HCT116 (cell line): ENCODE results near the gene AK4. TPM values are rescaled to one million over a fixed set of nuclear protein-coding genes. Genes with fewer than 3 reads are reported as not detected.

Experiments used
- ATAC-seq: fragments of 200-7000 bp; cut with Tn5 transposase; 2 replicates; pipeline ENCODE4 v1.9.1; 2020; ENCODE audit warnings: mild to moderate bottlenecking, moderate library complexity
- BruUV-seq: library from RNA; stranded (reverse); fragments of 400-500 nt; replicated peaks from 2 replicates; lab custom pipeline; 2021; lab: Mats Ljungman, UMichigan
- CTCF ChIA-PET: fragments of 300-600 bp; sonication (Branson Sonifier 250); formaldehyde crosslinking; loops from one replicate; lab custom pipeline; 2021; ENCODE audit warnings: antibody characterized with exemption; lab: Charles Lee
- POLR2A ChIA-PET: fragments of 300-600, 350-600 bp; sonication (Branson Sonifier 250); formaldehyde crosslinking; loops from one replicate; lab custom pipeline; 2021; ENCODE audit warnings: antibody characterized with exemption; lab: Charles Lee
- RAD21 ChIA-PET, 2 experiments: fragments of 300-600 bp; sonication (Branson Sonifier 250); formaldehyde crosslinking; loops; one replicate each; lab custom pipeline; 2023; ENCODE audit warnings: low total read pairs in 2 of 2; ENCODE audit not compliant: uncharacterized antibody in 2 of 2, unreplicated experiment in 2 of 2, low non-redundant PET in 1 of 2; lab: Charles Lee
- DNase-seq: peaks from one replicate; pipeline ENCODE4 v3.0.0-alpha.2; 2010; ENCODE audit warnings: low read depth, low spot score
- H2AFZ ChIP-seq: fragments of 200-600 bp; shearing (Covaris generic), sonication (generic); 2 replicates; pipeline ENCODE4 v1.6.1; 2017; ENCODE audit warnings: low read depth, mixed run types, mixed read lengths, antibody characterized with exemption, low read length; ENCODE audit not compliant: poor library complexity, severe bottlenecking
- H3K27ac ChIP-seq: 2 replicates; pipeline ENCODE4 v1.5.1; 2012; ENCODE audit warnings: low read depth, low read length
- H3K27me3 ChIP-seq: fragments of 200-600 bp; sonication (generic); 2 replicates; pipeline ENCODE4 v1.6.1; 2016; ENCODE audit warnings: mixed run types, low read length, mixed read lengths; ENCODE audit not compliant: insufficient read depth
- H3K36me3 ChIP-seq, 2 experiments: fragments of 200-500 bp in 1 of 2; fragments of 200-600 bp in 1 of 2; sonication (Bioruptor generic) in 1 of 2; sonication (generic) in 1 of 2; 2 replicates each; pipeline versions ENCODE4 v1.5.1 to v1.6.1; 2014 to 2016; ENCODE audit warnings: low read length in 2 of 2, inconsistent platforms in 1 of 2, mixed read lengths in 1 of 2, mixed run types in 1 of 2; ENCODE audit not compliant: insufficient read depth in 2 of 2, control insufficient read depth in 1 of 2
- H3K4me1 ChIP-seq, 2 experiments: fragments of 200-600 bp in 1 of 2; sonication (generic) in 1 of 2; 2 replicates each; pipeline versions ENCODE4 v1.5.1 to v1.6.1; 2012 to 2017; ENCODE audit warnings: low read length in 2 of 2, inconsistent platforms in 1 of 2, mild to moderate bottlenecking in 1 of 2, mixed read lengths in 1 of 2, mixed run types in 1 of 2, moderate library complexity in 1 of 2; ENCODE audit not compliant: insufficient read depth in 2 of 2, control insufficient read depth in 1 of 2
- H3K4me2 ChIP-seq: fragments of 200-600 bp; sonication (generic); 2 replicates; pipeline ENCODE4 v1.6.1; 2017; ENCODE audit warnings: mixed run types, low read length, mixed read lengths
- H3K4me3 ChIP-seq, 2 experiments: fragments of 200-600 bp in 1 of 2; sonication (generic) in 1 of 2; replicated peaks in 1 of 2; 2 replicates each; pipeline ENCODE4 v1.5.1; 2011 to 2016; ENCODE audit warnings: low read length in 2 of 2, control low read depth in 1 of 2, low read depth in 1 of 2, mild to moderate bottlenecking in 1 of 2, mixed read lengths in 1 of 2, mixed run types in 1 of 2
- H3K79me2 ChIP-seq: fragments of 200-600 bp; sonication (generic); 2 replicates; pipeline ENCODE4 v1.6.1; 2017; ENCODE audit warnings: mild to moderate bottlenecking, mixed run types, low read length, moderate library complexity, mixed read lengths; ENCODE audit not compliant: insufficient read depth
- H3K9ac ChIP-seq: fragments of 200-600 bp; sonication (generic); 2 replicates; pipeline ENCODE4 v1.6.1; 2016; ENCODE audit warnings: low read length, mixed read lengths
- H3K9me2 ChIP-seq: fragments of 200-600 bp; sonication (generic), shearing (Covaris generic); 2 replicates; pipeline ENCODE4 v1.6.1; 2017; ENCODE audit warnings: mixed run types, mild to moderate bottlenecking, moderate library complexity; ENCODE audit not compliant: insufficient read depth
- H3K9me3 ChIP-seq, 2 experiments: fragments of 200-500 bp in 1 of 2; fragments of 200-600 bp in 1 of 2; sonication (Bioruptor generic) in 1 of 2; sonication (generic) in 1 of 2; 2 replicates each; pipeline ENCODE4 v1.6.1; 2014 to 2017; ENCODE audit warnings: low read length in 2 of 2, mixed read lengths in 2 of 2, inconsistent platforms in 1 of 2, low read depth in 1 of 2, mild to moderate bottlenecking in 1 of 2, mixed run types in 1 of 2, moderate library complexity in 1 of 2; ENCODE audit not compliant: control insufficient read depth in 1 of 2, insufficient read depth in 1 of 2
- H4K20me1 ChIP-seq: fragments of 200-600 bp; sonication (generic), shearing (Covaris generic); 2 replicates; pipeline ENCODE4 v1.6.1; 2017; ENCODE audit warnings: mixed run types, mild to moderate bottlenecking, moderate library complexity; ENCODE audit not compliant: insufficient read depth
- CEBPB ChIP-seq: IDR thresholded peaks from 2 replicates; pipeline ENCODE4 v1.6.1; 2012; ENCODE audit warnings: low read depth
- EGR1 ChIP-seq: IDR thresholded peaks from 2 replicates; pipeline ENCODE4 v1.6.1; 2012; ENCODE audit warnings: low read depth
- ELF1 ChIP-seq: IDR thresholded peaks from 2 replicates; pipeline ENCODE4 v1.6.1; 2012; ENCODE audit warnings: low read depth, borderline replicate concordance
- EZH2 ChIP-seq: fragments of 200-600 bp; sonication (generic); IDR thresholded peaks from 2 replicates; pipeline ENCODE4 v1.6.1; 2017; ENCODE audit warnings: antibody characterized with exemption, mixed run types
- EZH2phosphoT487 ChIP-seq: fragments of 200-600 bp; IDR thresholded peaks from 2 replicates; pipeline ENCODE4 v1.6.1; 2018; ENCODE audit warnings: antibody characterized with exemption, borderline replicate concordance
- JUND ChIP-seq: IDR thresholded peaks from 2 replicates; pipeline ENCODE4 v1.6.1; 2012
- POLR2A ChIP-seq: IDR thresholded peaks from 2 replicates; pipeline ENCODE4 v1.7.0; 2011; ENCODE audit warnings: borderline replicate concordance; ENCODE audit not compliant: insufficient read depth, insufficient read length; ENCODE audit errors: extremely low read depth
- POLR2AphosphoS5 ChIP-seq: IDR thresholded peaks from 2 replicates; pipeline ENCODE4 v1.6.1; 2011; ENCODE audit warnings: mild to moderate bottlenecking, low read depth, low read length, moderate library complexity
- RAD21 ChIP-seq: IDR thresholded peaks from 2 replicates; pipeline ENCODE4 v1.6.1; 2012; ENCODE audit warnings: low read depth, mild to moderate bottlenecking
- REST ChIP-seq: IDR thresholded peaks from 2 replicates; pipeline ENCODE4 v1.6.1; 2012; ENCODE audit warnings: low read depth
- SRF ChIP-seq: IDR thresholded peaks from 2 replicates; pipeline ENCODE4 v1.6.1; 2012; ENCODE audit warnings: low read depth
- TCF7L2 ChIP-seq: IDR thresholded peaks from 2 replicates; pipeline ENCODE4 v1.7.0; 2011; ENCODE audit warnings: borderline replicate concordance, inconsistent platforms; ENCODE audit not compliant: insufficient read depth, insufficient read length; ENCODE audit errors: extremely low read depth
- YY1 ChIP-seq: IDR thresholded peaks from 2 replicates; pipeline ENCODE4 v1.6.1; 2011; ENCODE audit warnings: low read length, low read depth, moderate library complexity, mild to moderate bottlenecking; ENCODE audit not compliant: insufficient replicate concordance; ENCODE audit errors: extremely low read depth
- ZFX ChIP-seq: fragments of 450-650 bp; IDR thresholded peaks from 2 replicates; pipeline ENCODE4 v1.6.1; 2017
- ZNF274 ChIP-seq: fragments of 200-500 bp; sonication (Bioruptor generic); IDR thresholded peaks from 2 replicates; pipeline ENCODE4 v1.6.1; 2014; ENCODE audit warnings: mild to moderate bottlenecking, low read depth, low read length, inconsistent platforms
- intact Hi-C: fragments of 100-400 bp; cut with micrococcal nuclease; formaldehyde crosslinking; loops from 2 replicates; pipeline ENCODE4 v1.10.0; 2022
- total RNA-seq: library from RNA; stranded (reverse); gene quantifications from one replicate; pipeline ENCODE4 v1.2.1, GENCODE V29; 2021; ENCODE audit not compliant: unreplicated experiment
- TF ChIP-seq, protein P1 (sequence below), 3 experiments: fragments of 200-600 bp in 1 of 3; sonication (generic) in 1 of 3; IDR thresholded peaks in 2 of 3; conservative IDR thresholded peaks in 1 of 3; 2 replicates each; pipeline ENCODE4 v1.5.1; 2012 to 2017; ENCODE audit warnings: low read depth in 2 of 3, low read length in 2 of 3, antibody characterized with exemption in 1 of 3, borderline replicate concordance in 1 of 3, control low read depth in 1 of 3, mild to moderate bottlenecking in 1 of 3, mixed read lengths in 1 of 3, mixed run types in 1 of 3, moderate library complexity in 1 of 3; ENCODE audit not compliant: insufficient read depth in 1 of 3

Gene AK4
- total RNA-seq, 1 experiment from 2014 or later, result 51.5 TPM

GRCh38 chr1:65233782-65234181 lies 85.8 kb downstream of the AK4 start:
- Histone ChIP-seq H3K4me1 (no peaks in the 10 kb centered on the region), H3K9me2 (no peaks in the 10 kb centered on the region), H2AFZ (no peak overlapping the region)
- ATAC-seq (no peak), DNase-seq (no peak)
- intact Hi-C loops, result loop anchor here (10.0 kb wide), 1 partner anchor 191 kb away; the partner anchor contains the start of genes LEPR and LEPROT
- no peak for TF ChIP-seq JUND
- no peak for TF ChIP-seq REST
- no peak for TF ChIP-seq ZFX
- TF ChIP-seq ELF1, result no peak
- no peak for TF ChIP-seq TCF7L2
- no peak for TF ChIP-seq RAD21
- TF ChIP-seq ZNF274, result no peak
- no peak for TF ChIP-seq EZH2phosphoT487
- no peak for TF ChIP-seq EZH2
- no peak for TF ChIP-seq POLR2A
- no peak for TF ChIP-seq CEBPB
- TF ChIP-seq POLR2AphosphoS5, result no peak
- TF ChIP-seq EGR1, result no peak
- TF ChIP-seq SRF, result no peak
- TF ChIP-seq, protein P1, sequence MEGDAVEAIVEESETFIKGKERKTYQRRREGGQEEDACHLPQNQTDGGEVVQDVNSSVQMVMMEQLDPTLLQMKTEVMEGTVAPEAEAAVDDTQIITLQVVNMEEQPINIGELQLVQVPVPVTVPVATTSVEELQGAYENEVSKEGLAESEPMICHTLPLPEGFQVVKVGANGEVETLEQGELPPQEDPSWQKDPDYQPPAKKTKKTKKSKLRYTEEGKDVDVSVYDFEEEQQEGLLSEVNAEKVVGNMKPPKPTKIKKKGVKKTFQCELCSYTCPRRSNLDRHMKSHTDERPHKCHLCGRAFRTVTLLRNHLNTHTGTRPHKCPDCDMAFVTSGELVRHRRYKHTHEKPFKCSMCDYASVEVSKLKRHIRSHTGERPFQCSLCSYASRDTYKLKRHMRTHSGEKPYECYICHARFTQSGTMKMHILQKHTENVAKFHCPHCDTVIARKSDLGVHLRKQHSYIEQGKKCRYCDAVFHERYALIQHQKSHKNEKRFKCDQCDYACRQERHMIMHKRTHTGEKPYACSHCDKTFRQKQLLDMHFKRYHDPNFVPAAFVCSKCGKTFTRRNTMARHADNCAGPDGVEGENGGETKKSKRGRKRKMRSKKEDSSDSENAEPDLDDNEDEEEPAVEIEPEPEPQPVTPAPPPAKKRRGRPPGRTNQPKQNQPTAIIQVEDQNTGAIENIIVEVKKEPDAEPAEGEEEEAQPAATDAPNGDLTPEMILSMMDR (IDR thresholded peaks at IDR 0.05 in 2 of 3, conservative IDR thresholded peaks at IDR 0.05 in 1 of 3; ENCODE audit: borderline replicate concordance in 1 of 3, insufficient read depth in 1 of 3, low read depth in 2 of 3, low read length in 2 of 3), result no peak
- no peak for TF ChIP-seq YY1
- TF ChIP-seq, all 23 proteins: peak for 0
- no peaks in the 10 kb centered on the region for H3K27me3 ChIP-seq
- no peak overlapping the region for H3K4me3 ChIP-seq
- H3K9me3 ChIP-seq, result no peaks in the 10 kb centered on the region
- BruUV-seq, result no TSS peak
- no peaks in the 10 kb centered on the region for H3K79me2 ChIP-seq
- ChIA-PET RAD21 (no interaction called here), CTCF (interaction anchor here (1.9 kb wide), 1 partner anchor 454 kb away, joined by 7 read pairs; no protein-coding TSS in a partner anchor), POLR2A (no interaction called here)
- no peaks in the 10 kb centered on the region for H3K36me3 ChIP-seq
- no peak overlapping the region for H3K9ac ChIP-seq
- H3K4me2 ChIP-seq, result no peak overlapping the region
- H4K20me1 ChIP-seq, result no peaks in the 10 kb centered on the region
- no peak overlapping the region for H3K27ac ChIP-seq
